Epithelial cell of proximal tubule (primary cell): ENCODE data around the gene MUC4. TPM values are rescaled to one million over a fixed set of nuclear protein-coding genes. Genes with fewer than 3 reads are reported as not detected.
"Not testable (repeated sequence)": the region's sequence is repeated elsewhere in the genome, so short reads cannot be mapped to it uniquely, and the experiment has no call there.

Experiments
- DNase-seq: peaks from one replicate; pipeline ENCODE4 v3.0.0-alpha.2; 2011; ENCODE audit warnings: low read depth
- H3K4me3 ChIP-seq: 2 replicates; pipeline ENCODE4 v1.5.1; 2011; ENCODE audit warnings: low read depth, mild to moderate bottlenecking, low read length
- total RNA-seq: library from RNA; depleted of rRNA; stranded (reverse); fragments of >200 nt; gene quantifications from 2 replicates; pipeline ENCODE4 v1.2.3, GENCODE V29; 2015
- TF ChIP-seq, protein P1 (sequence below): conservative IDR thresholded peaks from 2 replicates; pipeline ENCODE4 v1.5.1; 2012; ENCODE audit warnings: low read depth, mild to moderate bottlenecking, low read length

Gene MUC4
- total RNA-seq, 1 donor from 2014 or later, result 0.52 TPM

DNA sequence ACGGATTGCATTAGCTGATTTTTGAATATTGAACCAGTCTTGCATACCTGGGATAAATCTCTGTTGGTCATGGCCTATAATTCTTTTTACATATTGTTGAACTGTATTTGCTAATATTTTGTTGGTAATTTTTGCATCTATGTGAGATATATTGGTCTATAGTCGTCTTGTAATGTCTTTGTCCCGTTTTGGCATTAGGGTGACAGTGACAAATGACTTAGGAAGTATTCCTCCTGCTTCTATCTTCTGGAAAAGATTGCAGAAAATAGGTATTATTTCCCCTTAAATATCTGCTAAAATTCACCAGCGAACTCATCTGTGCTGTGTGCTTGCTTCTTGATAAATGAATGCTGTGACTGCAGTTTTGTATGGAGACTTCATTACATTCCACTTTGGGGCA lies 67.3 kb downstream of the MUC4 start:
- DNase-seq, result no peak
- H3K4me3 ChIP-seq, result no peak overlapping the region
- TF ChIP-seq, protein P1, sequence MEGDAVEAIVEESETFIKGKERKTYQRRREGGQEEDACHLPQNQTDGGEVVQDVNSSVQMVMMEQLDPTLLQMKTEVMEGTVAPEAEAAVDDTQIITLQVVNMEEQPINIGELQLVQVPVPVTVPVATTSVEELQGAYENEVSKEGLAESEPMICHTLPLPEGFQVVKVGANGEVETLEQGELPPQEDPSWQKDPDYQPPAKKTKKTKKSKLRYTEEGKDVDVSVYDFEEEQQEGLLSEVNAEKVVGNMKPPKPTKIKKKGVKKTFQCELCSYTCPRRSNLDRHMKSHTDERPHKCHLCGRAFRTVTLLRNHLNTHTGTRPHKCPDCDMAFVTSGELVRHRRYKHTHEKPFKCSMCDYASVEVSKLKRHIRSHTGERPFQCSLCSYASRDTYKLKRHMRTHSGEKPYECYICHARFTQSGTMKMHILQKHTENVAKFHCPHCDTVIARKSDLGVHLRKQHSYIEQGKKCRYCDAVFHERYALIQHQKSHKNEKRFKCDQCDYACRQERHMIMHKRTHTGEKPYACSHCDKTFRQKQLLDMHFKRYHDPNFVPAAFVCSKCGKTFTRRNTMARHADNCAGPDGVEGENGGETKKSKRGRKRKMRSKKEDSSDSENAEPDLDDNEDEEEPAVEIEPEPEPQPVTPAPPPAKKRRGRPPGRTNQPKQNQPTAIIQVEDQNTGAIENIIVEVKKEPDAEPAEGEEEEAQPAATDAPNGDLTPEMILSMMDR, result no peak

DNA sequence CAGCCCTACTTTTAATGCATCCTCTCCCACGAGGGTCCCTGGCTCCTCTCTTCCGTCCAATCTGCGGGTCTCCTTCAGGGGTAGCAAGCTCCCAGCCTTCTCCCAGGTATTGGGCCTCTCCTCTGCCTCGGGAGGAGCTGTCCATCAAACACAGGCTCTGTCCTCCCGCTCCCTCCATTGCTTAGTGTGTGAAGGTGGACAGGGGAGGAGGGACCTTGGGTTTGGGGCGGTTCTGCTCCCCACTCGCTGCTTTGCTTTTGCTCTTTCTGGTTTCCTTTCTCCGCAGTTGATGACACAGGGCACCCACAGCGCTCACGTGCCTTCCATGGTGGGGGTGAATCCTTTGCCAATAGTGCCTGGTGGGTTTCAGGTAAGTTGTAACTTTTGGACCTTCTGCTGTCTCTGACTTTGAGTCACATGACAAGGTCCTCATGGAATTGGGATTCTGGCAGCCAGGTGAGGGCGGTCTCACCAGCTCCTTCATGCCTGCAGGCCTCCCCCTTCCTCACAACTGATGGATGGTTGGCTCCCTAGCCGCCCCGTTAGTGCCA lies 72.1 kb downstream of the MUC4 start:
- TF ChIP-seq, protein P1, result no peak
- no peak for DNase-seq

DNA sequence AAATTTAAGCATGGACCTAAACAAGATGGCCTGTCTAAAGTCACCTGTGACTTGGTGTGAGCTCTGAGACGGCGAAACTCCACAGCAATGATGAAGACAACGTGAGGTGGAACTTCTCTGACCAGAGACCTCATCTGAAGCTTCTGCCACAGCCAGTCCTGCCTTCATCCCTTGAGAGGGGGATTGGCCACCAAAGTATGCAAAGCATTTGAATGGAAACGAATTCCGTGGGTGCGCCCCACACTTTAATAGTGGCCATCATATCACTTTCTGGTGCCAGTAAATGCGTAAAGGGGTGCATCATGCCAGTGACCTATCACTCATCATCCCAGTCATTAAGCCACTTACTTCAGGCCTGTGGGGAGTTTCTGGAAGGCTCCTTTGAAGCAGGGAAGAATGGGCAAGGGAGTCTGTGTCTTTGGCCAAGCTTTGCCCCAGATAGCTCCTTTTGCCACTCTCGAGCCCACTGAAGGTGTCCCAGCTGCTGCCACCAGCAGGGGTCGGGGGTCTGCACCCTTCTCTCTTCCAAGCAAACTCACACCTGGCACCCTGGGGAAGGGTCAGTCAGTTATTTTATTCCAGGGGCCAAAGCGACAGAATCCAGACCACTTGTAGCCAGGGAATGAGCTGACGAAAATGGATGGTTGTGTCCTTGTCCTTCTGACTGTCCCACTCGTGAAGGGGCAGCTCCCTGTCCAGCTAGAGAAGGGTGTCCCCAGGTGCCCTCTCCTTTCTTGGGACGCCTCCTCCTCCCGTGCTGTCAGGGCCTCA lies 73.3 kb downstream of the MUC4 start:
- H3K4me3 ChIP-seq, result no peak overlapping the region
- DNase-seq, result no peak
- TF ChIP-seq, protein P1, result no peak

More for the DNA sequence above, 72.1 kb downstream of the MUC4 start:
- H3K4me3 ChIP-seq, result no peak overlapping the region

DNA sequence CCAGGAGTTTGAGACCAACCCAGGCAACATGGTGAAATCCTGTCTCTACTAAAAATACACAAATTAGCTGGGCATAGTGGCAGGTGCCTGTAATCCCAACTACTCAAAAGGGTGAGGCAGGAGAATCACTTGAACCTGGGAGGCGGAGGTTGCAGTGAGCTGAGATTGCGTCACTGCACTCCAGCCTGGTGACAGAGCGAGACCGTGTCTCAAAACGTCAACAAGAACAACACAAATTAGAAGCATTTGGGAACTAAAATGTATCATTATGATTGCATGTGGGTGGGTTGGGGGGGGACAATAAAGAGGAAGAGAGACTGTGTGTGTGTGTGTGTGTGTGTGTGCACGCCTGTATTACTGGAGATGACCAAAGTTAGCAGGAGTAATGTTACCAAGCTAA lies 73.9 kb downstream of the MUC4 start:
- H3K4me3 ChIP-seq, DNase-seq: not testable (repeated sequence)

DNA sequence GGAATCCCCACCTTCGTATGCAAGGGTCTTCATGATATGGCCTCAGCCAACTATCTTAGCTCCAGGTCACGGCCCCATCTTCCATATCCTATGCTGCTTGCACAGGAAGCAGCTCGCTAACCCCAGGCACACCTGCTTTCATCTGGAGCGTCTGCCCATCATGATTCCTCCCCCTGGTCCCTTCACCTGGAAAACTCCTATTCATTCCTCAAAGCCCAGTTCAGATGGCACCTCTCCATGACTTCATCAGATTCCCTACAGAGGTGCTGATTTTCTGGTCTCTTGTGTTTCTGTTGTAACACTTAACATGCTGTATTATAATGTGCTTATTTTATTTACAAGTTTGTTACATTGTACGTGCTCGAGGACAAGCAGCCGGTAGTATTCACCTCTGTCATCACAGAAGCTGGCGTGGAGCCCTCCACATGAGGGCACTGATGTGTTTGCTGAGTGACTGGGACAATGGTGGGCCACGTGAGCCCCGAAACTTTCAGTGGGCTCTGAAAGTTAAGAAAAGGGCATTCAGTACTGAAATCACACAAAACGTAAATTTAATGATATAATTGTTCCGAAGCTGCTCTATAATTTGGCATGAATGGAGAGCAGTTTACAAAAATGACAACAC lies 74.8 kb downstream of the MUC4 start:
- DNase-seq, result no peak
- H3K4me3 ChIP-seq, result no peak overlapping the region
- TF ChIP-seq, protein P1, result no peak

DNA sequence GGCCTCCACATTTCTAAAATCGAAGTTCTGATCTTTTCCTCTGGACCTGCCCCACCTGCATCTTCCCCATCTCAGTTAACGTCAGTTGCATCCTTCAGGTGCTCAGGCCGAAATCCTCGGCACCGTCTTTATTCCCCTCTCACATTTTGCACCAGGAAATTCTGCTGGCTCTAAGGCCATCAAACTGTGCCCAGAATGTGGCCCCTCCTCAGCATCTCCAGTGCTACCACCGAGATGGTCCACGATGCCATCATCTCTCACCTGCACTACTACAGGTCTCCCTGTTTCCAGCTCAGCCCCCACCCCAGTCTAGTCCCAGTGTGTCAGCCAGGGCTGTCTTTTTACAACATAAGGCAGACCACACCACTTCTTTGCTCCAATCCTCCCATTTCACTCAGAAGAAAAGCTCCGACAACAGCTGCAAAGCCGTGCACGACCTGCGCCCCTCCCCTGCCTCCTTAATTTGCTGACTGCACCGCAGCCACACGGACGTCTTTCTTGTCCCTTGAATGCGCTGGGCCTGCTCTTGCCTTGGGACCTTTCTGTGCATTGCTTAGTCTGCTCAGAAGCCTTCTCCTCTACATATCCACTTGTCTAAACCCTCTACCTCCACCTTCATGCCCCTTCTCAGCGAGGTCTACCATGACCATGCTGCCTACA lies 76.6 kb downstream of the MUC4 start:
- TF ChIP-seq, protein P1, result no peak
- DNase-seq, result no peak
- H3K4me3 ChIP-seq, result no peak overlapping the region

DNA sequence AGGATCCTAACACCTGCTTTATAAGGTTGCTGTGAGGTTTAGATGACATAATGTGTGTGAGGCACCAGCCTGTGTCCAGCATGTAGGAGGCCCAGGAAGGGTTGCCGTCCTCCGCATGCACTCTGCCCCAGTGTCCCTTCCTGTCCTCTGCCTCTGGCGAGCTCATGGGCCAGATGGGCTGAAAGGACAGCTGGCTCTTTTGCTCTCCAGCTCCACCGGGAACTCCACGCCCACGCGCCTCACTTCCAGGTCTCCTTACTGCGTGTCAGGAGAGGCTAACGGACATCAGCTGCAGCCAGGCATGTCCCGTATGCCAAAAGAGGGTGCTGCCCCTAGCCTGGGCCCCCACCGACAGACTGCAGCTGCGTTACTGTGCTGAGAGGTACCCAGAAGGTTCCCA lies 78.8 kb downstream of the MUC4 start:
- no peak for DNase-seq
- no peak overlapping the region for H3K4me3 ChIP-seq
- TF ChIP-seq, protein P1, result no peak
